ENCODE results near the gene PRM2.
A peak's percentile ranks its signal among the peaks of the same experiment; 100 is the strongest.

The PRM2 gene

DNA sequence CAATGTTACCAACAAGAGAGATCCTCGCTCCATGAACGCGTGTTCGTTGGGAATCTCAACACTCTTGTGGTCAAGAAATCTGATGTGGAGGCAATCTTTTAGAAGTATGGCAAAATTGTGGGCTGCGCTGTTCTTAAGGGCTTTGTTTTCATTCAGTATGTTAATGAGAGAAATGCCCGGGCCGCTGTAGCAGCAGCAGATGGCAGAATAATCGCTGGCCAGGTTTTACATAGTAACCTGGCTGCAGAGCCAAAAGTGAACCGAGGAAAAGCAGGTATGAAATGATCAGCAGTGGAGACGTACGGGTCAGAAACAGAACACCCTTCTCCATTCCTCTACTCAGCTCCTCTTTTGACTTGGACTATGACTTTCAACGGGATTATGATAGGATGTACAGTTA, 33.6 kb downstream of the PRM2 start:
- no peak for DNase-seq

DNA sequence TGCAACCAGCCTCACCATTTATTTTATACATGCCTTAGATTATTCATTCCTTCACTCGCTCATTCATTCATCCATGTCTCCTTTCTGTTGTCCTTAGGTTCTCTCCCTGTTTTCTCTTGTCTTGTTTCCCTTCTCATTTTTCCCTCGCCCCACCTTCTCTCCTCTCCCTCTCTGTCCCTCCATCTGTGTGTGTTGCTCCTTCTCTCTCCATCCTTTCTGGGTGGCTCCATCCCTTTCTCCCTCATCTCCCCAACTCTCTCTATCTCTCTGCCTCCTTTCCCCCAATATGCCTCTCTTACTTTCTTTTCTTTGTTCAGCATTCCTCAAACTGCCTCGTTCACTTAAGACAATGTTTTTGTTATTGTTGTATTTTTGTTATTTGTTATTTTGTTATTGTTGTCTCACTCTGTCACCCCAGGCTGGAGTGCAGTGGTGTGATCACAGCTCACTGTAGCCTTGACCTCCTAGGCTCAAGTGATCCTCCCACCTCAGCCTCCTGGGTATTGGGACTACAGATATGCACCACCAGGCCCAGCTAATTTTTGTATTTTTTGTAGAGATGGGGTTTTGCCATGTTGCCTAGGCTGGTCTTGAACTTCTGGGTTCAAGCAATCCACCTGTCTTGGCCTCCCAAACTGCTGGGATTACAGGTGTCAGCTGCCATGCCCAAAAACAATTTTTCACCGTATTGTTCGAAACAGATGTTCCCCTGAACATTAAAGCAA, 34.6 kb downstream of the PRM2 start:
- DNase-seq: no peak

GRCh38 chr16:11240636-11241473, 35.4 kb downstream of the PRM2 start:
- DNase-seq: no peak

- DNase-seq: no peak
These were observed 36.3 kb downstream of the PRM2 start for GRCh38 chr16:11239644-11240632.

DNA sequence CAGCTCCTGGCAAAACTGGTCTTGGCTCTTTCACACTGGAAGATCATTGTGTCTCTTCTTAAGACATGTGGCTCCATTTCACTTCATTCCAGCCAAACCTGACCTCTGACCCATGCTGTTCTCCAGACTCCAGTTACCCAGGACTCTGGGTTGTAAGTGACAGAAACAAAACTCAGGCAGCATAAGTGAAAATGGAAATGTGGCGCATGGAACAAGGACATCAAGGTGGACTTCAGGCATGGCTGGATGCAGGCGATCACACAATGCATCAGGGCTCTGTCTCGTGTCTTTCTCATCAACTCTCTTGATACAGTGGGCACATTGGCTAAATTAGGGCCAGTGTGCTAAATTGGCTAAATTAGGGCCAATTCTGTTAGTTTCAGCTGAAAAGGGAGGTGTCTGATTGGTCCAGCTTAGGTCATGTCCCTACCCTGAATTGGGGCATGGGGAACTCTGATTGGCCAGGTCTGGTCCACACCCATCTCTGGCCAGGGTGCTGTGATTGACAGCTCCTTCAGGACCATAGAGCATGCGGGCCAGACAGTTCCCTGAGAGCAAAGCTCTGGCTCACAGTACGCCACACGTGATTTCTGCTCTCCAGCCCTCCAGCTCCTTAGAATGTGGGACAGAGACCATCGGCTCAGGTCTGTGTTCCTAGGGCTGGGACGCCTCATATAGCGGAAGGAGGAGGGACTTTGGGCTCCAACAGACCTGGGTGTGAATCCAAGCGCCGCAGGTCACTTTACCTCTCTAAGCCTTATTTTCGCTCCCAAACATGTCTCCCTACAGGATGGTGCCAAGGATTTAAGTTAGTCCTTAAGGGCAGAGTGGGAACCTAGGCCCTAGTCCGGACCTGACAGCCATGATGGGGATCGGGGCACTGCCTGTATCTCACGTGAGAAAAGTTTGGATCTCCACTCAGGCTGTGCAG, 37.7 kb downstream of the PRM2 start:
- no peak for DNase-seq

GRCh38 chr16:11236461-11237254, 39.6 kb downstream of the PRM2 start:
- DNase-seq: no peak

GRCh38 chr16:11235703-11235991, 40.6 kb downstream of the PRM2 start:
- no peak for DNase-seq

DNA sequence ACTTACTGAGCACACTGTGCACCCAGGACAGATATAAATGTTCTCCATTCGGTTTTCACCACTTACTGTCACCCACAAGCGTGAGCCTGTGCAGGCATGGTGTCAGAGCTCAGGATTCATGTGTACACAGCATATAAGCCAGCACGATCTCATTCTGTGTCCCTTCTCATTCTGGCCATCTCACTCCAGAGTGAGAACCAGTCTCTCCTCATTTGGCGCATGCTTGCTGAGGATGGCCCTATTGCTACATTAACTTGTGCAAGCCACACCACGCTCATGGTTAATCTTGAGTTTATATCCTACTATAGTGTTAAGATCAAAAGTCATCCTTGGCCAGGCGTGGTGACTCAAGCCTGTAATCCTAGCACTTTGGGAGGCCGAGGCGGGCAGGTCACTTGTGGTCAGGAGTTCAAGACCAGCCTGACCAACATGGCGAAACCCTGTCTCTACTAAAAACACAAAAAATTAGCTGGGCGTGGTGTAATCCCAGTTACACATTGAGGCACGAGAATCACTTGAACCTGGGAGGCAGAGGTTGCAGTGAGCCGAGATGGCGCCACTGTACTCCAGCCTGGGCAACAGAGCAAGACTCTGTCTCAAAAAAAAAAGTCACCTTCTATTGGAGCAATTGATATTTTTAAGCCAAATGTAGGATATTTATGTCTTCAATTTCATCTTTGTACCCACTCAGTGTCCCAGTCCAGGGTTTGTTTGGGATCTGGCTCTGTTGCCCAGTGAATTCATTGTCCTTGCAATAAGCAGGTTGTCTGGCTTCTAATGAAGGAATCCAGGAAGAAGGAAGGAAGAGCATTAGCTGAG, 41.2 kb downstream of the PRM2 start:
- DNase-seq: no peak

GRCh38 chr16:11233727-11234376, 42.4 kb downstream of the PRM2 start:
- DNase-seq: peak; percentile 90

DNA sequence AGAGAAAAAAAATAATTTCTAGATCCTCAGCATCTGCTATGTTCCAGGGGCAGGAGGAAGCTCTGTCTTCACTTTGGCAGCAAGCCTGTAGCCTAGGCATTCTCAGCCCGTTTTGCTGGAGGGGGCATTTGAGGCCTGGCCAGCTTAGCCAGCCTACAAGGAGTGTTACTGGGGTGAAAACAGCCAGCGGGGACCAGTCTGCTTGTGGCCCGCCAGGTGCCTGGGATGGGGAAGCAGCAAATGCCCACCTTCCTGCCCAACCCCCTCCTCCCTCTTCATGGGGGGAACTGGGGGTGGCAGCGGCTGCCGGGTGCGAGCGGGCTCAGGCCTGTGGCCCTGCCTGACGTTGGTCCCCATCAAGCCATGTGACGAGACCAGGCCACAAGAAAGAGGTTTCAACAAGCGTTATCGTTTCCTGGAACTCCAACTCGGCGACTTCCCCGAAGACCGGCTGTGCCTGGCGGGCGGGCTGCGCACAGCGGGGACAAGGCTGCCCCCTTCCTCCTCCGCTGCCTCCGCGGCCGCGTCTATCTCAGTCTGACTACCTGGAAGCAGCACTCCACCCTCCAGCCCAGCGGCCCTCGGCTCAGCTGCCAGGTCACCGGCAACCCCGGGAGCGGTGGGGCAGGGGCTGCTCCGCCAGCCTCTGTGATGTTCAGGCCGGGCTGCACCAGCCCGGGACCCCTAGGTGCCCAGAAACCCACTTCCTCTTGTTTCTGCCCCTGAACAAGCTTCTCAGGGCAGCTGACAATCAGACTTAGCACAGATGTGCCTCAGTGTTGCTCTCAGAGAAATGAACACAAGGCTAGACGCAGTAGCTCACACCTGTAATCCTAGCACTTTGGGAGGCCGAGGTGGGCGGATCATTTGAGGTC, 43.2 kb downstream of the PRM2 start:
- DNase-seq: peak; percentile 95

- no peak for DNase-seq
These were observed 43.9 kb downstream of the PRM2 start for GRCh38 chr16:11232302-11232851.

DNA sequence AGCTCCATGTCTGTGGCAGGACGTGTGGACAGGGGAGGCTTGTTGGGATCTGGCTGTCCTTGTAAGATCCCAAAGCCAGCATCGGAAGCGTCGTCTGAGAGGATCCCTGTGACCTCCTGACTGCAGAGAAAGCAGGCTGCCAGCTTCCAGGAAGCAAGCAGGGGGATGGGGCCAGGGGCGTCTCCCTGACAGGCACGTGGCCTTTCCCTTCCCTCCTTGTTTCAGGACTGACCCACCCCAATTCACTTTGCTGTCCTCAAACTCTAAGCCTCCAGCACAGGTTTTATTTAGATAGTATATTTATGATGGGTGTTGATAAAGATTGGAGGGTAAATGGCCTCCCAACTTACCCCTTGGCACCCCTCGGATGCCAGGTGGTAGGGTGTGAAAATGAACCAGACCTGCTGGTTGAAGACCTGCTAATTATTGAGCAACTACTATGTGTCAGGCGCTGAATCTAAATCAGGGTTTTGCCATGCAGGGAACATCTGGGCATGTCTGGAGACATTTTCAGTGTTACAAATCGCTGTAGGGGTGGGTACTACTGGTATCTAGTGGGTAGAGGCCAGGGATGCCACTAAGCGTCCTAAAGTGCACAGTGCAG, 44.8 kb downstream of the PRM2 start:
- no peak for DNase-seq

DNA sequence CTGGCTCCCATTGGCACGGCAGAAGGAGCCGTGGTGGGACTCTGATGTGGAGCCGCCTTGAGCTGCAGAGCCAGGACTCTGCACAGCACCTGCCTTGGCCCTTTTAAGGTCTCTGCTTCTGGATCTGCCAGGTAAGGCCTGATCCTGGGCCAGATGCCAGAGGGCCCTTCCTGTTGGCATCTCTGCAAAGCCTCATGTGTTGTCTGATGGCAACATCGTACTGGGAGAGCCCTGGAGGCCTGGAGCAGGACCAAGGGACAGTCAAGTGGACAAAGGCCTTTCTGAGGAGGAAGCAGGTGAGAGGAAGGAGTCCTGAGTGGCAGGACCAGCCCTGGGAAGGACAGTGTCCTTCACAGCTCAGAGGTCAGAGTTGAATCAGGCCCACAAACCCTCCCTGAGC, 46.4 kb downstream of the PRM2 start:
- no peak for DNase-seq

DNA sequence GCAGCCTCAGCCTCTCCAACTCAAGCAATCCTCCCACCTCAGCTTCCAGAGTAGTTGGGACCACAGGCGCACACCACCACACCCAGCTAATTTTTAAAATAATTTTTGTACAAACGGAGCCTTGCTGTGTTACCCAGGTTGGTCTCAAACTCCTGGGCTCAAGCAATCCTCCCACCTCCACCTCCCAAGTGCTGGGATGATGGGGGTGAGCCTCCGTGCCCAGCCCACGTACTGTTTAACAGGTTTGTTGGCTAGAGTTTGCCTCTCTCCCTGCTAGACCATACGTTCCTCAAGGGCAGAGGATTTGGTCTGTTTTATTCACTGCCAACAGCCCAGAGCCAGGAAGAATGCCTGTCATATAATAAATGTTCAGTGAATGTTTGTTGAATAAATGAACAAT, 46.8 kb downstream of the PRM2 start:
- DNase-seq: no peak

- DNase-seq: no peak
These were observed 50.4 kb downstream of the PRM2 start for GRCh38 chr16:11225677-11226549.
